Progenitor cell of endocrine pancreas (in vitro differentiated cells): Measurements from ENCODE around the gene DPAGT1. TPM values are rescaled to one million over a fixed set of nuclear protein-coding genes. Genes with fewer than 3 reads are reported as not detected.

Experiments used
- DNase-seq: peaks from one replicate; pipeline ENCODE4 v3.0.0; 2021; ENCODE audit warnings: low spot score; ENCODE audit not compliant: unreplicated experiment
- H3K27ac Mint-ChIP-seq: 2 replicates; pipeline ENCODE4 v1.8.0; 2021; ENCODE audit warnings: mild to moderate bottlenecking, moderate library complexity, mixed read lengths
- H3K27me3 Mint-ChIP-seq: 2 replicates; pipeline ENCODE4 v1.8.0; 2021; ENCODE audit warnings: mixed read lengths
- H3K36me3 Mint-ChIP-seq: 2 replicates; pipeline ENCODE4 v1.8.0; 2022; ENCODE audit warnings: mixed read lengths; ENCODE audit not compliant: insufficient read depth
- H3K4me1 Mint-ChIP-seq: 2 replicates; pipeline ENCODE4 v1.8.0; 2021; ENCODE audit warnings: low read depth, mixed read lengths
- H3K4me3 Mint-ChIP-seq: 2 replicates; pipeline ENCODE4 v1.8.0; 2021; ENCODE audit warnings: low read depth, mild to moderate bottlenecking, moderate library complexity, mixed read lengths
- H3K9me3 Mint-ChIP-seq: 2 replicates; pipeline ENCODE4 v1.8.0; 2021; ENCODE audit warnings: low read depth, mixed read lengths
- total RNA-seq: library from RNA; stranded (reverse); gene quantifications from 2 replicates; pipeline ENCODE4 v1.2.1, GENCODE V29; 2021
- TF ChIP-seq, protein P1 (sequence below): fragments of 200-600 bp; sonication (generic); IDR thresholded peaks from one replicate; pipeline ENCODE4 v1.5.0; 2021; ENCODE audit warnings: antibody characterized with exemption, mild to moderate bottlenecking; ENCODE audit not compliant: unreplicated experiment

DPAGT1 gene
- total RNA-seq, 1 donor from 2014 or later, result 53.4 TPM

- peaks cover 14% of the 10 kb centered on the region for H3K36me3 Mint-ChIP-seq
- H3K27ac Mint-ChIP-seq, result peak overlapping the region; percentile 42
- H3K4me3 Mint-ChIP-seq, result peak overlapping the region; percentile 90
- no peak for DNase-seq
- H3K4me1 Mint-ChIP-seq, result peaks cover 14% of the 10 kb centered on the region
- no peaks in the 10 kb centered on the region for H3K27me3 Mint-ChIP-seq
- TF ChIP-seq, protein P1, sequence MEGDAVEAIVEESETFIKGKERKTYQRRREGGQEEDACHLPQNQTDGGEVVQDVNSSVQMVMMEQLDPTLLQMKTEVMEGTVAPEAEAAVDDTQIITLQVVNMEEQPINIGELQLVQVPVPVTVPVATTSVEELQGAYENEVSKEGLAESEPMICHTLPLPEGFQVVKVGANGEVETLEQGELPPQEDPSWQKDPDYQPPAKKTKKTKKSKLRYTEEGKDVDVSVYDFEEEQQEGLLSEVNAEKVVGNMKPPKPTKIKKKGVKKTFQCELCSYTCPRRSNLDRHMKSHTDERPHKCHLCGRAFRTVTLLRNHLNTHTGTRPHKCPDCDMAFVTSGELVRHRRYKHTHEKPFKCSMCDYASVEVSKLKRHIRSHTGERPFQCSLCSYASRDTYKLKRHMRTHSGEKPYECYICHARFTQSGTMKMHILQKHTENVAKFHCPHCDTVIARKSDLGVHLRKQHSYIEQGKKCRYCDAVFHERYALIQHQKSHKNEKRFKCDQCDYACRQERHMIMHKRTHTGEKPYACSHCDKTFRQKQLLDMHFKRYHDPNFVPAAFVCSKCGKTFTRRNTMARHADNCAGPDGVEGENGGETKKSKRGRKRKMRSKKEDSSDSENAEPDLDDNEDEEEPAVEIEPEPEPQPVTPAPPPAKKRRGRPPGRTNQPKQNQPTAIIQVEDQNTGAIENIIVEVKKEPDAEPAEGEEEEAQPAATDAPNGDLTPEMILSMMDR, result no peak
- no peaks in the 10 kb centered on the region for H3K9me3 Mint-ChIP-seq
These were observed 9.4 kb downstream of the DPAGT1 start for GRCh38 chr11:119091966-119092879.

- H3K36me3 Mint-ChIP-seq, result peaks cover 7% of the 10 kb centered on the region
These were observed 10.5 kb downstream of the DPAGT1 start for GRCh38 chr11:119091178-119091577.

GRCh38 chr11:119089319-119089718, 12.3 kb downstream of the DPAGT1 start:
- no peak for DNase-seq
- TF ChIP-seq, protein P1, result no peak
- Mint-ChIP-seq H3K4me3 (no peak overlapping the region), H3K4me1 (peaks cover 22% of the 10 kb centered on the region), H3K27ac (peak overlapping the region; percentile 52), H3K27me3 (no peaks in the 10 kb centered on the region), H3K9me3 (no peaks in the 10 kb centered on the region), H3K36me3 (peaks cover 5% of the 10 kb centered on the region)

More at GRCh38 chr11:119091178-119091577, 10.5 kb downstream of the DPAGT1 start:
- no peak for DNase-seq
- no peak overlapping the region for H3K4me3 Mint-ChIP-seq
- H3K27me3 Mint-ChIP-seq, result no peaks in the 10 kb centered on the region
- no peaks in the 10 kb centered on the region for H3K9me3 Mint-ChIP-seq
- H3K27ac Mint-ChIP-seq, result no peak overlapping the region
- TF ChIP-seq, protein P1, result no peak
- H3K4me1 Mint-ChIP-seq, result peaks cover 14% of the 10 kb centered on the region

GRCh38 chr11:119088406-119088805, 13.2 kb downstream of the DPAGT1 start:
- TF ChIP-seq, protein P1, result no peak
- no peak for DNase-seq
- H3K27me3 Mint-ChIP-seq, result no peaks in the 10 kb centered on the region
- H3K27ac Mint-ChIP-seq, result peak overlapping the region; percentile 71
- no peaks in the 10 kb centered on the region for H3K9me3 Mint-ChIP-seq
- H3K4me1 Mint-ChIP-seq, result peaks cover 16% of the 10 kb centered on the region
- H3K4me3 Mint-ChIP-seq, result no peak overlapping the region
- peaks cover 5% of the 10 kb centered on the region for H3K36me3 Mint-ChIP-seq

- H3K36me3 Mint-ChIP-seq, result peaks cover 5% of the 10 kb centered on the region
- no peak for DNase-seq
- TF ChIP-seq, protein P1, result no peak
- H3K4me1 Mint-ChIP-seq, result peaks cover 13% of the 10 kb centered on the region
- no peak overlapping the region for H3K4me3 Mint-ChIP-seq
- H3K9me3 Mint-ChIP-seq, result no peaks in the 10 kb centered on the region
- H3K27ac Mint-ChIP-seq, result no peak overlapping the region
- no peaks in the 10 kb centered on the region for H3K27me3 Mint-ChIP-seq
These were observed 13.9 kb downstream of the DPAGT1 start for GRCh38 chr11:119087747-119088241.
